ENCODE measurements around the gene POU6F1. TPM values are rescaled to one million over a fixed set of nuclear protein-coding genes. Genes with fewer than 3 reads are reported as not detected.

POU6F1 gene
- total RNA-seq, 6 donors from 2014 or later: 6.8 to 28.3 (median 12.9) TPM

GRCh38 chr12:51242120-51242519 lies 24.3 kb upstream of the POU6F1 start:
- TF ChIP-seq POLR2A (IDR thresholded peaks at IDR 0.05) (no peak), EP300 (IDR thresholded peaks at IDR 0.05) (no peak), CTCF (IDR thresholded peaks at IDR 0.05) (no peak), POLR2AphosphoS5 (IDR thresholded peaks at IDR 0.05) (no peak)
- Histone ChIP-seq H3K4me3 (no peak overlapping the region), H3K27ac (peak overlapping the region; percentile 12 to 59 (median 36)), H3K9me3 (no peaks in the 10 kb centered on the region), H3K36me3 (peaks cover 17 to 59% (median 42%) of the 10 kb centered on the region in 4 donors), H3K4me1 (peaks cover 45 to 66% (median 57%) of the 10 kb centered on the region in 4 donors), H3K27me3 (no peaks in the 10 kb centered on the region)
- DNase-seq (peak in 1 of 2 donors; percentile 48), ATAC-seq (ENCODE audit: low FRiP score in 2 of 2) (peak in 1 of 2 donors; percentile 20)
- WGBS, 2 donors: 55 to 70% methylated on average over 6 to 7 of the region's 7 CpGs

GRCh38 chr12:51240971-51241370 lies 23.1 kb upstream of the POU6F1 start:
- peaks cover 36 to 54% (median 46%) of the 10 kb centered on the region in 4 donors for H3K4me1 ChIP-seq
- TF ChIP-seq POLR2AphosphoS5 (IDR thresholded peaks at IDR 0.05): no peak
- TF ChIP-seq POLR2A (IDR thresholded peaks at IDR 0.05): no peak
- no peak for TF ChIP-seq EP300 (IDR thresholded peaks at IDR 0.05)
- no peak for TF ChIP-seq CTCF (IDR thresholded peaks at IDR 0.05)

GRCh38 chr12:51238510-51239334 lies 20.9 kb upstream of the POU6F1 start, which contains the start of gene DAZAP2:
Gene DAZAP2 (plus strand): TSS chr12:51238826. CDS start chr12:51238908, 82 bp downstream.
- TF ChIP-seq EP300 (IDR thresholded peaks at IDR 0.05) (peak in 1 of 4 donors; percentile 35), CTCF (IDR thresholded peaks at IDR 0.05) (peak in 3 of 6 experiments; percentile 8 to 46 (median 27)), POLR2A (IDR thresholded peaks at IDR 0.05) (peak; percentile 87 to 97 (median 92)), POLR2AphosphoS5 (IDR thresholded peaks at IDR 0.05) (peak; percentile 91 to 95)
- no peaks in the 10 kb centered on the region for H3K9me3 ChIP-seq
- H3K27me3 ChIP-seq: no peaks in the 10 kb centered on the region
- WGBS, 2 donors: 0 to 1% methylated on average over 14 to 62 of the region's 70 CpGs
- H3K27ac ChIP-seq: peak within 1 kb of the TSS; percentile 100
- ATAC-seq (ENCODE audit: low FRiP score in 2 of 2) (peak; percentile 98 to 99), DNase-seq (peak; percentile 98 to 99)
- H3K4me1 ChIP-seq: peaks cover 30 to 45% (median 40%) of the 10 kb centered on the region in 4 donors
- peak within 1 kb of the TSS; percentile 84 to 94 (median 88) for H3K4me3 ChIP-seq
- peaks cover 17 to 38% (median 34%) of the 10 kb centered on the region in 4 donors for H3K36me3 ChIP-seq

More at GRCh38 chr12:51240971-51241370, 23.1 kb upstream of the POU6F1 start:
- peaks cover 17 to 59% (median 42%) of the 10 kb centered on the region in 4 donors for H3K36me3 ChIP-seq
- no peaks in the 10 kb centered on the region for H3K9me3 ChIP-seq
- no peak overlapping the region for H3K4me3 ChIP-seq
- peak overlapping the region in 3 of 4 donors; percentile 33 to 100 (median 59) for H3K27ac ChIP-seq
- no peak for DNase-seq
- WGBS, 2 donors: 63 to 75% methylated on average over 2 of the region's 2 CpGs
- no peaks in the 10 kb centered on the region for H3K27me3 ChIP-seq
- ATAC-seq (ENCODE audit: low FRiP score in 2 of 2): no peak

GRCh38 chr12:51238037-51238509 lies 20.2 kb upstream of the POU6F1 start:
- WGBS, 2 donors: 9 to 11% methylated on average over 10 of the region's 10 CpGs
- ATAC-seq (ENCODE audit: low FRiP score in 2 of 2) (peak in 1 of 2 donors; percentile 28), DNase-seq (peak in 1 of 2 donors; percentile 61)
- Histone ChIP-seq H3K4me1 (peaks cover 30 to 42% (median 39%) of the 10 kb centered on the region in 4 donors), H3K36me3 (peaks cover 17 to 33% (median 29%) of the 10 kb centered on the region in 4 donors), H3K27me3 (no peaks in the 10 kb centered on the region), H3K9me3 (no peaks in the 10 kb centered on the region), H3K4me3 (peak overlapping the region; percentile 57 to 91 (median 85)), H3K27ac (peak overlapping the region; percentile 100)
- TF ChIP-seq EP300 (IDR thresholded peaks at IDR 0.05) (no peak), POLR2AphosphoS5 (IDR thresholded peaks at IDR 0.05) (no peak), CTCF (IDR thresholded peaks at IDR 0.05) (no peak), POLR2A (IDR thresholded peaks at IDR 0.05) (no peak)

All from upper lobe of left lung (tissue), 6 donors.